Neural progenitor cell (in vitro differentiated cells): ENCODE results near the gene FRMD5. TPM values are rescaled to one million over a fixed set of nuclear protein-coding genes. Genes with fewer than 3 reads are reported as not detected.

Experiments
- DNase-seq: peaks from one replicate; pipeline ENCODE4 v3.0.0-alpha.2; 2016; ENCODE audit warnings: low spot score
- H2AFZ ChIP-seq: fragments of 200-600 bp; sonication (generic); replicated peaks from 2 replicates; pipeline ENCODE4 v1.6.1; 2016; ENCODE audit warnings: antibody characterized with exemption
- H3F3A ChIP-seq: fragments of 200-600 bp; sonication (generic); 2 replicates; pipeline ENCODE4 v1.6.1; 2016; ENCODE audit warnings: antibody characterized with exemption, low read depth
- H3K27ac ChIP-seq: fragments of 200-600 bp; sonication (generic); 2 replicates; pipeline ENCODE4 v1.5.1; 2016; ENCODE audit warnings: mild to moderate bottlenecking
- H3K27me3 ChIP-seq: fragments of 200-600 bp; sonication (generic); 2 replicates; pipeline ENCODE4 v1.6.1; 2016; ENCODE audit warnings: mild to moderate bottlenecking, moderate library complexity
- H3K36me3 ChIP-seq: fragments of 200-600 bp; sonication (generic); 2 replicates; pipeline ENCODE4 v1.5.1; 2016
- H3K4me1 ChIP-seq: fragments of 200-600 bp; sonication (generic); 2 replicates; pipeline ENCODE4 v1.6.1; 2016; ENCODE audit warnings: mixed run types
- H3K4me2 ChIP-seq: fragments of 200-600 bp; sonication (generic); 2 replicates; pipeline ENCODE4 v1.6.1; 2016
- H3K4me3 ChIP-seq: fragments of 200-600 bp; sonication (generic); 2 replicates; pipeline ENCODE4 v1.5.1; 2016
- H3K79me2 ChIP-seq: fragments of 200-600 bp; sonication (generic); 2 replicates; pipeline ENCODE4 v1.6.1; 2016; ENCODE audit warnings: low read depth
- H3K9ac ChIP-seq: fragments of 200-600 bp; sonication (generic); 2 replicates; pipeline ENCODE4 v1.6.1; 2016
- H3K9me3 ChIP-seq: fragments of 200-600 bp; sonication (generic); 2 replicates; pipeline ENCODE4 v1.5.1; 2016; ENCODE audit warnings: low read depth
- H4K20me1 ChIP-seq: fragments of 200-600 bp; sonication (generic); 2 replicates; pipeline ENCODE4 v1.6.1; 2016; ENCODE audit warnings: low read depth
- H3K27ac Mint-ChIP-seq: 3 replicates; pipeline ENCODE4 v1.8.0; 2021; ENCODE audit warnings: mixed read lengths
- H3K27me3 Mint-ChIP-seq: 2 replicates; pipeline ENCODE4 v1.8.0; 2022; ENCODE audit warnings: low read depth, mild to moderate bottlenecking, inconsistent platforms, moderate library complexity, mixed read lengths; ENCODE audit not compliant: insufficient read depth
- H3K36me3 Mint-ChIP-seq: 3 replicates; pipeline ENCODE4 v1.8.0; 2021; ENCODE audit warnings: mixed read lengths
- H3K4me1 Mint-ChIP-seq: 3 replicates; pipeline ENCODE4 v1.8.0; 2021; ENCODE audit warnings: mixed read lengths
- H3K4me3 Mint-ChIP-seq: 3 replicates; pipeline ENCODE4 v1.8.0; 2021; ENCODE audit warnings: mild to moderate bottlenecking, moderate library complexity, mixed read lengths
- H3K9me3 Mint-ChIP-seq: 3 replicates; pipeline ENCODE4 v1.8.0; 2020; ENCODE audit warnings: mixed read lengths
- EZH2 ChIP-seq: fragments of 200-600 bp; sonication (generic); IDR thresholded peaks from 2 replicates; pipeline ENCODE4 v1.6.1; 2017; ENCODE audit warnings: antibody characterized with exemption, mild to moderate bottlenecking, moderate library complexity
- EZH2phosphoT487 ChIP-seq: fragments of 200-600 bp; sonication (generic); IDR thresholded peaks from 2 replicates; pipeline ENCODE4 v1.6.1; 2017; ENCODE audit warnings: antibody characterized with exemption
- total RNA-seq: library from RNA; depleted of rRNA; stranded (reverse); fragments of >200 nt; gene quantifications from 2 replicates; pipeline ENCODE4 v1.2.3, GENCODE V29; 2015; ENCODE audit warnings: low replicate concordance
- TF ChIP-seq, protein P1 (sequence below): fragments of 200-600 bp; sonication (generic); IDR thresholded peaks from 2 replicates; pipeline ENCODE4 v1.5.1; 2017; ENCODE audit warnings: antibody characterized with exemption, mild to moderate bottlenecking

FRMD5 gene
- total RNA-seq, 1 donor from 2014 or later, result 10.1 TPM

DNA sequence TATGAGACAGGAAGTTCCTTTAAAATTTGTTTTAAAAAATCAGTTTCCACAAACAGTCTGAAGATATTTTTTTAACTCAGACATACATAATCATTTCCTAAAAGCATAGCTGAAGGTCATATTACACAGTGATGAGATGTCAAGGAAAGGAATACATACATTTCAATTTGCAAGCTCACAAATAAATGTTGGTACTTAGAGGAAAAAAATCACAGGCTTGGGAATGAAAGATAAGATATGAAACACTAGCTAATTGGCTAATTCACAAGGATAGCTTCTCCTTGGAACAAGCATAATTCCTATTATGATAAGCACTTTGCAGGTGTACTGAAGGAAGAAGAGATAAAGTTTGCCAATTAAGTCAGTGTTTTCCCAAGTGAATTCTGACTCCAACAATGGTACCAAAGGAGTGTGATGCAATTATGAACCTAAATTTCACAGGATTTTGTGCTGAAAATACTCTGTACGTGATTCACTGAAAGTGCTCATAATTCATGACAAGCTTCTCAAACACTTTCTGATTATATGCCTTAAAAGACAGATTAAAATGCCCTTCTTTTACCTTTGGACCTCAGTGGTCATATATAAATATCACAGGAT, 112.4 kb downstream of the FRMD5 start:
- Histone ChIP-seq H3K9me3 (no peaks in the 10 kb centered on the region), H2AFZ (no peak overlapping the region), H4K20me1 (no peaks in the 10 kb centered on the region), H3F3A (no peaks in the 10 kb centered on the region), H3K27ac (no peak overlapping the region), H3K4me1 (no peaks in the 10 kb centered on the region), H3K36me3 (peaks cover 5% of the 10 kb centered on the region), H3K9ac (no peak overlapping the region), H3K4me3 (no peak overlapping the region), H3K4me2 (no peak overlapping the region), H3K79me2 (no peaks in the 10 kb centered on the region), H3K27me3 (no peaks in the 10 kb centered on the region)
- no peaks in the 10 kb centered on the region for H3K4me1 Mint-ChIP-seq
- no peak overlapping the region for H3K4me3 Mint-ChIP-seq
- no peaks in the 10 kb centered on the region for H3K9me3 Mint-ChIP-seq
- no peak overlapping the region for H3K27ac Mint-ChIP-seq
- H3K36me3 Mint-ChIP-seq, result no peaks in the 10 kb centered on the region
- TF ChIP-seq EZH2 (no peak), EZH2phosphoT487 (no peak)
- TF ChIP-seq, protein P1, sequence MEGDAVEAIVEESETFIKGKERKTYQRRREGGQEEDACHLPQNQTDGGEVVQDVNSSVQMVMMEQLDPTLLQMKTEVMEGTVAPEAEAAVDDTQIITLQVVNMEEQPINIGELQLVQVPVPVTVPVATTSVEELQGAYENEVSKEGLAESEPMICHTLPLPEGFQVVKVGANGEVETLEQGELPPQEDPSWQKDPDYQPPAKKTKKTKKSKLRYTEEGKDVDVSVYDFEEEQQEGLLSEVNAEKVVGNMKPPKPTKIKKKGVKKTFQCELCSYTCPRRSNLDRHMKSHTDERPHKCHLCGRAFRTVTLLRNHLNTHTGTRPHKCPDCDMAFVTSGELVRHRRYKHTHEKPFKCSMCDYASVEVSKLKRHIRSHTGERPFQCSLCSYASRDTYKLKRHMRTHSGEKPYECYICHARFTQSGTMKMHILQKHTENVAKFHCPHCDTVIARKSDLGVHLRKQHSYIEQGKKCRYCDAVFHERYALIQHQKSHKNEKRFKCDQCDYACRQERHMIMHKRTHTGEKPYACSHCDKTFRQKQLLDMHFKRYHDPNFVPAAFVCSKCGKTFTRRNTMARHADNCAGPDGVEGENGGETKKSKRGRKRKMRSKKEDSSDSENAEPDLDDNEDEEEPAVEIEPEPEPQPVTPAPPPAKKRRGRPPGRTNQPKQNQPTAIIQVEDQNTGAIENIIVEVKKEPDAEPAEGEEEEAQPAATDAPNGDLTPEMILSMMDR, result no peak
- H3K27me3 Mint-ChIP-seq, result no peaks in the 10 kb centered on the region
- DNase-seq, result no peak

DNA sequence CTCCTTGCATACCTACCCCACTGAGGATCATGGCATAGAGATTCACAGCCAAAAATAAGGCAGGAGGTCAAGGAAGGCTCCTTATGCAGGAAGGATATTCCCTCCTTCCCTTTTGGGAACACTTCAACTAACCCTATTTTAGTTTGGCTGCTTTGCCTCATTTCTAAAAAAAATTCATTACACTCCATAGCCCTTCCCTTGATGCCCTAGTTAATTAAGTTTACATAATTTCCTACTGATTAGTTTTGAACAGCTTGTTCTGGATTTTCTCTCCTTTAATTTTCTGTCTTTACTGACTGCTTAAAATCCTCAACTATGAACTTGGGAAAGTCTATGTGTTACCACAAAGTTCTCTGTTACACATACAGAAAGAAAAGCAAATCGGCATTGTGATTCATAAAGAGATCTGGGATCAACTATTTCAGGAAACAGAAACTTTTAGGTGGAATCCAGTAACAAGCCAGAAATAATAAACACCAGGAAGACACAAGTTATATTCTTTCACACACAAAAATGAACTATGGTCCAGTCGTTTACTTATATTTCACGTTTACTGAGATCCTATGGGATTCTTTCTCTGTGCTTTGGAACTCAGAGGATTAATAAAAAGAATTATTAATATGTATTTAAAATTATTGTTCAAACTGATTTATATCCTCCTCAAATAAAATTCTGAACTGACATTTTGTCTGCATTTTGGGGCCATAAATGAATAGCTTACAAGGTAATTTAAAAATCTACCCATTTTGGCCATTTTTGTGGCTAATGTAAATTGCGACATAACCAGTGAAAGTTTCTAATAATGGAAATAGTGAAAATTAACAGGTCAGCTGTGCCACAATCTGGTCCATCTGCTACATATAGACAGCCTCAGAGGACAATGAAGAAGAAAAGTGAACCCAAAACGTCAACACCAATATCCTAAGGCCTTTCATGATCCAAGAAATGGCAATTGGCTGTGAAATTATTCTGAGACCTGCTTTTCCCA, 113.8 kb downstream of the FRMD5 start:
- no peaks in the 10 kb centered on the region for H3F3A ChIP-seq
- H3K27me3 ChIP-seq, result no peaks in the 10 kb centered on the region
- Mint-ChIP-seq H3K27me3 (no peaks in the 10 kb centered on the region), H3K4me1 (no peaks in the 10 kb centered on the region), H3K9me3 (no peaks in the 10 kb centered on the region), H3K27ac (no peak overlapping the region), H3K4me3 (no peak overlapping the region), H3K36me3 (no peaks in the 10 kb centered on the region)
- H3K4me2 ChIP-seq, result no peak overlapping the region
- TF ChIP-seq EZH2, result no peak
- TF ChIP-seq EZH2phosphoT487, result no peak
- TF ChIP-seq, protein P1, result no peak
- H3K79me2 ChIP-seq, result no peaks in the 10 kb centered on the region
- H3K27ac ChIP-seq, result no peak overlapping the region
- H3K36me3 ChIP-seq, result peaks cover 5% of the 10 kb centered on the region
- H4K20me1 ChIP-seq, result no peaks in the 10 kb centered on the region
- no peak overlapping the region for H3K9ac ChIP-seq
- H3K9me3 ChIP-seq, result no peaks in the 10 kb centered on the region
- H3K4me1 ChIP-seq, result no peaks in the 10 kb centered on the region
- no peak for DNase-seq
- no peak overlapping the region for H3K4me3 ChIP-seq
- no peak overlapping the region for H2AFZ ChIP-seq

DNA sequence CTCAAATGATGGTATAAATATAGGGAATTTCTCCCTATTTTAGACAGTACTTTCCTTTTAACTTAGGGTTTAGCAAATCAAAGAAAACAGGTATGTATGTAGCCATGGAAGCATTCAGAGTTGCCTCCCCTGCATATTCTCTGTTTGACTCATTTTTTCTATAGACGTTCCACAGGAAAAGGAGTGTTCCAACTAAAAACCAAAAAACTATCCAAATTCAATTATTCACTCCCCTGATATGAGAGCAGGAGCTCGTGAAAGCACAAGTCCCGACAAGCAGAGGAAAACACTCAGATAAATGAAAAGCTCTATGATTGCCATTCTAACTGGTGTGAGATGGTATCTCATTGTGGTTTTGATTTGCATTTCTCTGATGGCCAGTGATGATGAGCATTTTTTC, 119.5 kb downstream of the FRMD5 start:
- Mint-ChIP-seq H3K4me3 (no peak overlapping the region), H3K27ac (no peak overlapping the region), H3K9me3 (no peaks in the 10 kb centered on the region), H3K4me1 (no peaks in the 10 kb centered on the region), H3K27me3 (no peaks in the 10 kb centered on the region), H3K36me3 (no peaks in the 10 kb centered on the region)
- H3K9ac ChIP-seq, result no peak overlapping the region
- no peaks in the 10 kb centered on the region for H3K27me3 ChIP-seq
- TF ChIP-seq EZH2phosphoT487 (no peak), EZH2 (no peak)
- TF ChIP-seq, protein P1, result no peak
- no peaks in the 10 kb centered on the region for H4K20me1 ChIP-seq
- no peak overlapping the region for H3K27ac ChIP-seq
- H3K4me1 ChIP-seq, result no peaks in the 10 kb centered on the region
- no peak overlapping the region for H3K4me3 ChIP-seq
- peaks cover 5% of the 10 kb centered on the region for H3K36me3 ChIP-seq
- H3F3A ChIP-seq, result no peaks in the 10 kb centered on the region
- no peaks in the 10 kb centered on the region for H3K79me2 ChIP-seq
- H2AFZ ChIP-seq, result no peak overlapping the region
- no peak for DNase-seq
- H3K9me3 ChIP-seq, result no peaks in the 10 kb centered on the region
- no peak overlapping the region for H3K4me2 ChIP-seq
